SU-DHL-6 (cell line): ENCODE data around the gene STK10.

Source experiments
- H2AFZ ChIP-seq: fragments of 200-600 bp; sonication (generic); 2 replicates; pipeline ENCODE4 v1.6.1; 2014; ENCODE audit warnings: low read depth, mild to moderate bottlenecking, moderate library complexity, mixed read lengths, antibody characterized with exemption, low read length; ENCODE audit not compliant: severe bottlenecking
- H3F3A ChIP-seq: fragments of 200-600 bp; shearing (Covaris generic); 2 replicates; pipeline ENCODE4 v1.6.0; 2016; ENCODE audit warnings: antibody characterized with exemption, mild to moderate bottlenecking; ENCODE audit not compliant: insufficient read depth
- H3K27ac ChIP-seq: fragments of 200-600 bp; sonication (generic); 2 replicates; pipeline ENCODE4 v1.5.1; 2016; ENCODE audit warnings: low read depth, mild to moderate bottlenecking, low read length, moderate library complexity, mixed read lengths
- H3K27me3 ChIP-seq: fragments of 200-600 bp; sonication (generic), shearing (Covaris generic); 2 replicates; pipeline ENCODE4 v1.6.0; 2014; ENCODE audit warnings: mild to moderate bottlenecking, low read length
- H3K36me3 ChIP-seq: fragments of 200-600 bp; sonication (generic); 2 replicates; pipeline ENCODE4 v1.6.1; 2014; ENCODE audit warnings: mild to moderate bottlenecking, low read length, mixed read lengths
- H3K4me2 ChIP-seq: fragments of 300-600, 200-600 bp; shearing (Covaris generic), sonication (generic); 2 replicates; pipeline ENCODE4 v1.6.0; 2014; ENCODE audit warnings: low read length, low read depth, mild to moderate bottlenecking; ENCODE audit not compliant: poor library complexity, severe bottlenecking
- H3K4me3 ChIP-seq: fragments of 200-600 bp; sonication (generic); 2 replicates; pipeline ENCODE4 v1.5.1; 2014; ENCODE audit warnings: antibody characterized with exemption, low read length, mild to moderate bottlenecking, mixed read lengths; ENCODE audit not compliant: insufficient read depth, poor library complexity, severe bottlenecking
- H3K79me2 ChIP-seq: fragments of 200-600 bp; sonication (generic); 2 replicates; pipeline ENCODE4 v1.6.1; 2014; ENCODE audit warnings: mild to moderate bottlenecking, low read length, moderate library complexity; ENCODE audit not compliant: insufficient read depth
- H3K9ac ChIP-seq: fragments of 200-600 bp; sonication (generic); 2 replicates; pipeline ENCODE4 v1.7.0; 2014; ENCODE audit warnings: mild to moderate bottlenecking, low read length
- H3K9me2 ChIP-seq: fragments of 200-600 bp; sonication (generic); replicated peaks from 2 replicates; pipeline ENCODE4 v1.6.1; 2014; ENCODE audit warnings: low read length; ENCODE audit not compliant: insufficient read depth
- H3K9me3 ChIP-seq: fragments of 200-600 bp; sonication (generic); 2 replicates; pipeline ENCODE4 v1.6.1; 2014; ENCODE audit warnings: low read length, mixed read lengths; ENCODE audit not compliant: insufficient read depth
- H4K20me1 ChIP-seq: fragments of 200-600 bp; sonication (generic); 2 replicates; pipeline ENCODE4 v1.6.1; 2014; ENCODE audit warnings: low read depth, mild to moderate bottlenecking, antibody characterized with exemption, low read length, moderate library complexity, mixed read lengths
- EZH2phosphoT487 ChIP-seq: fragments of 200-600 bp; sonication (generic), shearing (Covaris generic); conservative IDR thresholded peaks from 2 replicates; pipeline ENCODE4 v1.6.1; 2018; ENCODE audit warnings: mild to moderate bottlenecking, antibody characterized with exemption, low read length, moderate library complexity, mixed read lengths
- TF ChIP-seq, protein P1 (sequence below): fragments of 200-600 bp; sonication (generic); IDR thresholded peaks from one replicate; pipeline ENCODE4 v1.5.1; 2017; ENCODE audit warnings: antibody characterized with exemption, mild to moderate bottlenecking, low read length, moderate library complexity; ENCODE audit not compliant: insufficient read depth, poor library complexity, severe bottlenecking

STK10 gene

GRCh38 chr5:172186114-172186695 is 1.8 kb downstream of the STK10 start:
- 0 out of 2 replicates have a peak, but pooled peaks cover under 1% of the 10 kb centered on the region for H3F3A ChIP-seq
- H3K4me3 ChIP-seq = peak overlapping the region; percentile 66
- H3K9me3 ChIP-seq = no peaks in the 10 kb centered on the region
- no peaks in the 10 kb centered on the region for H3K27me3 ChIP-seq
- H2AFZ ChIP-seq = no peak overlapping the region
- peak overlapping the region; percentile 78; the same call in 1 of the 2 replicates for H3K27ac ChIP-seq
- peaks cover 65% of the 10 kb centered on the region for H3K79me2 ChIP-seq
- no peaks in the 10 kb centered on the region for H3K9me2 ChIP-seq
- peak overlapping the region; percentile 82 for H3K4me2 ChIP-seq
- TF ChIP-seq, protein P1, sequence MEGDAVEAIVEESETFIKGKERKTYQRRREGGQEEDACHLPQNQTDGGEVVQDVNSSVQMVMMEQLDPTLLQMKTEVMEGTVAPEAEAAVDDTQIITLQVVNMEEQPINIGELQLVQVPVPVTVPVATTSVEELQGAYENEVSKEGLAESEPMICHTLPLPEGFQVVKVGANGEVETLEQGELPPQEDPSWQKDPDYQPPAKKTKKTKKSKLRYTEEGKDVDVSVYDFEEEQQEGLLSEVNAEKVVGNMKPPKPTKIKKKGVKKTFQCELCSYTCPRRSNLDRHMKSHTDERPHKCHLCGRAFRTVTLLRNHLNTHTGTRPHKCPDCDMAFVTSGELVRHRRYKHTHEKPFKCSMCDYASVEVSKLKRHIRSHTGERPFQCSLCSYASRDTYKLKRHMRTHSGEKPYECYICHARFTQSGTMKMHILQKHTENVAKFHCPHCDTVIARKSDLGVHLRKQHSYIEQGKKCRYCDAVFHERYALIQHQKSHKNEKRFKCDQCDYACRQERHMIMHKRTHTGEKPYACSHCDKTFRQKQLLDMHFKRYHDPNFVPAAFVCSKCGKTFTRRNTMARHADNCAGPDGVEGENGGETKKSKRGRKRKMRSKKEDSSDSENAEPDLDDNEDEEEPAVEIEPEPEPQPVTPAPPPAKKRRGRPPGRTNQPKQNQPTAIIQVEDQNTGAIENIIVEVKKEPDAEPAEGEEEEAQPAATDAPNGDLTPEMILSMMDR = no peak
- no peak for TF ChIP-seq EZH2phosphoT487
- no peaks in the 10 kb centered on the region for H4K20me1 ChIP-seq
- H3K36me3 ChIP-seq = no peaks in the 10 kb centered on the region
- peak overlapping the region; percentile 91 for H3K9ac ChIP-seq

- TF ChIP-seq, protein P1 = no peak
- no peak for TF ChIP-seq EZH2phosphoT487
- H3K4me2 ChIP-seq = peak overlapping the region; percentile 82
Measured at GRCh38 chr5:172185096-172185461, 2.9 kb downstream of the STK10 start.

GRCh38 chr5:172183881-172184280 is 4.1 kb downstream of the STK10 start:
- no peak overlapping the region for H3K27ac ChIP-seq
- H3K9ac ChIP-seq = no peak overlapping the region
- H3K79me2 ChIP-seq = peaks cover 86% of the 10 kb centered on the region
- H3K4me2 ChIP-seq = no peak overlapping the region
- no peak overlapping the region for H3K4me3 ChIP-seq
- H2AFZ ChIP-seq = no peak overlapping the region
- H3K36me3 ChIP-seq = no peaks in the 10 kb centered on the region
- H3K27me3 ChIP-seq = no peaks in the 10 kb centered on the region
- H4K20me1 ChIP-seq = no peaks in the 10 kb centered on the region
- H3K9me3 ChIP-seq = no peaks in the 10 kb centered on the region
- H3F3A ChIP-seq = peaks cover 7% of the 10 kb centered on the region
- TF ChIP-seq EZH2phosphoT487 = no peak
- TF ChIP-seq, protein P1 = no peak
- H3K9me2 ChIP-seq = no peaks in the 10 kb centered on the region

More at GRCh38 chr5:172185096-172185461, 2.9 kb downstream of the STK10 start:
- H3K36me3 ChIP-seq = no peaks in the 10 kb centered on the region
- H3K27me3 ChIP-seq = no peaks in the 10 kb centered on the region
- H3K27ac ChIP-seq = peak overlapping the region; percentile 78
- H3K9me3 ChIP-seq = no peaks in the 10 kb centered on the region
- H3F3A ChIP-seq = 0 out of 2 replicates have a peak, but pooled peaks cover 4% of the 10 kb centered on the region
- H4K20me1 ChIP-seq = no peaks in the 10 kb centered on the region
- no peak overlapping the region for H3K4me3 ChIP-seq
- no peak overlapping the region for H2AFZ ChIP-seq
- no peaks in the 10 kb centered on the region for H3K9me2 ChIP-seq
- peak overlapping the region; percentile 91 for H3K9ac ChIP-seq
- peaks cover 74% of the 10 kb centered on the region for H3K79me2 ChIP-seq
